Activated naive CD4-positive, alpha-beta T cell treated with anti-CD3 and anti-CD28 coated beads, Interleukin-2, amount 50 U/mL, for 72 hours (primary cell): ENCODE measurements around the gene PCDHGA11. TPM values are rescaled to one million over a fixed set of nuclear protein-coding genes. Genes with fewer than 3 reads are reported as not detected.

ENCODE experiments used
- ATAC-seq, 2 donors: fragments of 150-1000 bp; cut with Tn5 transposase; 2 replicates each; pipeline ENCODE4 v1.10.0; 2021; ENCODE audit warnings: mild to moderate bottlenecking in 2 of 2, moderate library complexity in 2 of 2
- DNase-seq, 2 donors: peaks; one replicate each; pipeline ENCODE4 v3.0.0; 2021 to 2022; ENCODE audit warnings: low spot score in 2 of 2
- H3K27ac Mint-ChIP-seq, 2 donors: one replicate each; pipeline ENCODE4 v1.8.0; 2022; ENCODE audit warnings: mild to moderate bottlenecking in 2 of 2, mixed read lengths in 2 of 2
- H3K36me3 Mint-ChIP-seq, 2 donors: one replicate each; pipeline ENCODE4 v1.8.0; 2022; ENCODE audit warnings: mixed read lengths in 2 of 2
- H3K9me3 Mint-ChIP-seq, 2 donors: one replicate each; pipeline ENCODE4 v1.8.0; 2022; ENCODE audit warnings: mixed read lengths in 2 of 2
- total RNA-seq, 2 donors: library from RNA; stranded (reverse); gene quantifications; one replicate each; pipeline ENCODE4 v1.2.3, GENCODE V29; 2022

PCDHGA11 gene
- total RNA-seq, 2 donors from 2014 or later, result 0.09 to 0.14 TPM

- DNase-seq, result no peak
Observed at GRCh38 chr5:141465351-141465750, 44.5 kb downstream of the PCDHGA11 start.

More at GRCh38 chr5:141465351-141465750, 44.5 kb downstream of the PCDHGA11 start:
- H3K27ac Mint-ChIP-seq, result no peak overlapping the region
- H3K9me3 Mint-ChIP-seq, result no peaks in the 10 kb centered on the region
- no peak for ATAC-seq
- H3K36me3 Mint-ChIP-seq, result peaks cover 0 to 5% of the 10 kb centered on the region in 2 donors

Other genes with a start within 250 kb of the PCDHGA11 start
- gene PCDHB7, start 248.4 kb upstream of the PCDHGA11 start, total RNA-seq, result not detected
- gene PCDHB8, start 243.3 kb upstream of the PCDHGA11 start, total RNA-seq, result not detected
- gene PCDHB16, start 238.7 kb upstream of the PCDHGA11 start, total RNA-seq, result not detected
- not detected for gene PCDHB9, start 233.9 kb upstream of the PCDHGA11 start, total RNA-seq
- gene PCDHB10, start 228.7 kb upstream of the PCDHGA11 start, total RNA-seq, result not detected
- not detected for gene PCDHB11, start 221.4 kb upstream of the PCDHGA11 start, total RNA-seq
- not detected for gene PCDHB12, start 212.3 kb upstream of the PCDHGA11 start, total RNA-seq
- not detected for gene PCDHB13, start 207.1 kb upstream of the PCDHGA11 start, total RNA-seq
- gene PCDHB14, start 197.7 kb upstream of the PCDHGA11 start, total RNA-seq, result not detected
- gene PCDHB15, start 175.7 kb upstream of the PCDHGA11 start, total RNA-seq, result not detected
- gene SLC25A2, start 117.0 kb upstream of the PCDHGA11 start, total RNA-seq, result under 1 TPM in 1 of 2 donors, not detected in 1; 0.23 TPM
- gene TAF7, start 100.3 kb upstream of the PCDHGA11 start, total RNA-seq, result 10 to 100 TPM; 44.7 to 46.7 TPM
- gene PCDHGA1, start 90.5 kb upstream of the PCDHGA11 start, total RNA-seq, result under 1 TPM in 1 of 2 donors, not detected in 1; 0.11 TPM
- gene PCDHGA2, start 82.3 kb upstream of the PCDHGA11 start, total RNA-seq, result not detected
- not detected for gene PCDHGA3, start 77.2 kb upstream of the PCDHGA11 start, total RNA-seq
- not detected for gene PCDHGB1, start 71.0 kb upstream of the PCDHGA11 start, total RNA-seq
- gene PCDHGA4, start 66.0 kb upstream of the PCDHGA11 start, total RNA-seq, result not detected
- gene PCDHGB2, start 61.1 kb upstream of the PCDHGA11 start, total RNA-seq, result under 1 TPM; 0.12 to 0.20 TPM
- under 1 TPM in 1 of 2 donors, not detected in 1; 0.09 TPM for gene PCDHGA5, start 56.9 kb upstream of the PCDHGA11 start, total RNA-seq
- gene PCDHGB3, start 50.8 kb upstream of the PCDHGA11 start, total RNA-seq, result under 1 TPM; 0.09 to 0.14 TPM
- gene PCDHGA6, start 47.2 kb upstream of the PCDHGA11 start, total RNA-seq, result under 1 TPM; 0.08 to 0.09 TPM
- not detected for gene PCDHGA7, start 38.3 kb upstream of the PCDHGA11 start, total RNA-seq
- gene PCDHGB4, start 33.4 kb upstream of the PCDHGA11 start, total RNA-seq, result not detected
- not detected for gene PCDHGA8, start 28.4 kb upstream of the PCDHGA11 start, total RNA-seq
- under 1 TPM in 1 of 2 donors, not detected in 1; 0.12 TPM for gene PCDHGB5, start 23.1 kb upstream of the PCDHGA11 start, total RNA-seq
- gene PCDHGA9, start 18.3 kb upstream of the PCDHGA11 start, total RNA-seq, result under 1 TPM in 1 of 2 donors, not detected in 1; 0.23 TPM
- under 1 TPM in 1 of 2 donors, not detected in 1; 0.08 TPM for gene PCDHGB6, start 13.0 kb upstream of the PCDHGA11 start, total RNA-seq
- gene PCDHGA10, start 8.1 kb upstream of the PCDHGA11 start, total RNA-seq, result not detected
- under 1 TPM in 1 of 2 donors, not detected in 1; 0.08 TPM for gene PCDHGB7, start 3.4 kb upstream of the PCDHGA11 start, total RNA-seq
- under 1 TPM; 0.10 to 0.16 TPM for gene PCDHGA12, start 9.5 kb downstream of the PCDHGA11 start, total RNA-seq
- gene PCDHGC3, start 54.9 kb downstream of the PCDHGA11 start, total RNA-seq, result under 1 TPM in 1 of 2 donors, not detected in 1; 0.19 TPM
- gene PCDHGC4, start 64.0 kb downstream of the PCDHGA11 start, total RNA-seq, result not detected
- gene PCDHGC5, start 68.0 kb downstream of the PCDHGA11 start, total RNA-seq, result not detected
- 100 to 1,000 TPM; 184 to 216 TPM for gene DIAPH1, start 197.9 kb downstream of the PCDHGA11 start, total RNA-seq
- gene HDAC3, start 215.8 kb downstream of the PCDHGA11 start, total RNA-seq, result 100 to 1,000 TPM in 1 of 2 donors, 10 to 100 TPM in 1; 70.7 to 110 TPM
- 10 to 100 TPM; 22.2 to 34.2 TPM for gene RELL2, start 215.9 kb downstream of the PCDHGA11 start, total RNA-seq
- 10 to 100 TPM; 44.9 to 62.9 TPM for gene FCHSD1, start 230.4 kb downstream of the PCDHGA11 start, total RNA-seq